ENCODE data around the gene YWHAE. TPM values are rescaled to one million over a fixed set of nuclear protein-coding genes. Genes with fewer than 3 reads are reported as not detected.
A peak's percentile ranks its signal among the peaks of the same experiment; 100 is the strongest.
"Not testable (repeated sequence)": the region's sequence is repeated elsewhere in the genome, so short reads cannot be mapped to it uniquely, and the experiment has no call there.

The YWHAE gene
- polyA plus RNA-seq, 3 donors: 933 to 1,079 (median 1,049) TPM

DNA sequence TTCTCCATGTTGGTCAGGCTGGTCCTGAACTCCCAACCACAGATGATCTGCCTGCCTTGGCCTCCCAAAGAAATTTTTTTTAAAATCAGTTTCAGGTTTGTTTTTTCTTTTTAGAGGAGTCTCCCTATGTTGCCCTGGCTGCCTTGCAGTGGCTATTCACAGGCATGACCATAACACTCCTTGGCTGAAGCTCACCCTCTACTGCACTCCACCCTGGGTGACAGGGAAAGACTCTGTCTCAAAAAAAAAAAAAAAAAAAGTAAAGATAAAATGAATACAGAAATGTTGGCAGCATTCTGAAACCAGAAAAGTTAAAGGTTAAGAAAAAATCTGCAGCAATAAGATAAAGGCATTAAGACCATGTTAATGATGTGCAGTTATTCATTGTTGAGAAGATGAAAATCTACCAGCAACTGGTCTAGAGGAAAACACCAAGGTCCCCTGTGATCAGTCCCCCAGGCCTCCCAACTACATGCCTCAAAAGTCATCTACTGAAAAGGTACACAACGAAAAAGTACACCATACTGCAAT, 15.1 kb downstream of the YWHAE start:
- DNase-seq: no peak

DNA sequence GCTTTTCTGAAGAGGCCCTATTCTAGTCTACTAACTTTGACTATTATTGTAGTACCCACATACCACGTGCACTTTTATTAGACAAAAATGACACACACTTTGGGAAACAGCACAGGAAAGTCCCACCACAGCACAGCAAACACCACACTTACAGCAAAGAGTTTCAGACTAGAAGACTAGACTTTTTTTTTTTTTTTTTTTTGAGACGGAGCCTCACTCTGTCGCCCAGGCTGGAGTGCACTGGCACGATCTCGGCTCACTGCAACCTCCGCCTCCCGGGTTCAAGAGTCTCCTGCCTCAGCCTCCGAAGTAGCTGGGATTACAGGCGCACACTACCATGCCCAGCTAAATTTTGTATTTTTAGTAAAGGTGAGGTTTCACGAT, 20.1 kb downstream of the YWHAE start:
- no peak for DNase-seq

DNA sequence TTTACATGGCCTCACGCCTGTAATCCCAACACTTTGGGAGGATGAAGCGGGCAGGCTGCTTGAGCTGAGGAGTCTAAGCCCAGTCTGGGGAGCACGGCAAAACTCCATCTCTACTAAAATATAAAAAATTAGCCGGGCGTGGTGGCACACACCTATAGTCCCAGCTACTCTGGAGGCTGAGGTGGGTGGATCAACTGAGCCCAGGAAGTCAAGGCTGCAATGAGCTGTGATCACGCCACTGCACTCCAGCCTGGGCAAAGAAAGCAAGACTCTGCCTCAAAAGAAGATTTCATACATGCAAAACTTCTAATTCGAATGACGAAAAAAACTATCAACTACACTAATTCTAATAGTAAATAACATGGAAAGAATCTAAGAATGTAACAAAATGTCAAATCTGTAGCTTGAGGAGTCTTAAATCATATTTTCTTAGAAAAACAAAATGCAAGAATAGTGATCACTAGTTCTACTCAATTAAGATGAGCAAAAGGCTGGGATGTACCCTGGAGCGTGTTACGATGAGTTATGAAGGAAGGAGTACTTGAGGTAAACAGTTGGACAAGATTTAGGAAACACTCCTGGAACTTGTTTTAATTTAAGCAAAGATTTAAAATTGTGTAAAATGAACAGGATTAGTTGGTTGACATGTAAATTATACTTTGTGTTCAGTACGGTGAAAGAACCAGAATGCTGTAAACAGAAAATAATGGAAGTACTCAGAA, 20.7 kb downstream of the YWHAE start:
- DNase-seq: no peak

DNA sequence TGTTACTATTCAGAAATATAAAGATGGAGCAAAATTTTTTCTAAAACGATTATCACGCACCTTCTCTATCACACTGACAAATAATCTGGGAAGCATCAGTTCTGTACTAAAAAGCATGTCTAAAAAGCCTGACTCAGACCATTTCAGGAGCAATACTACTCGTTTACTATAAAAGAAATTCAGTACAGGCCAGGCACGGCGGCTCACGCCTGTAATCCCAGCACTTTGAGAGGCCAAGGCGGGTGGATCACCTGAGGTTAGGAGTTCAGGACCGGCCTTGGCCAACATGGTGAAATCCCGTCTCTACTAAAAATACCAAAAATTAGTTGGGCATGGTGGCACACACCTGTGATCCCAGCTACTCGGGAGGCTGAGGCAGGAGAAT, 21.6 kb downstream of the YWHAE start:
- DNase-seq: not testable (repeated sequence)

DNA sequence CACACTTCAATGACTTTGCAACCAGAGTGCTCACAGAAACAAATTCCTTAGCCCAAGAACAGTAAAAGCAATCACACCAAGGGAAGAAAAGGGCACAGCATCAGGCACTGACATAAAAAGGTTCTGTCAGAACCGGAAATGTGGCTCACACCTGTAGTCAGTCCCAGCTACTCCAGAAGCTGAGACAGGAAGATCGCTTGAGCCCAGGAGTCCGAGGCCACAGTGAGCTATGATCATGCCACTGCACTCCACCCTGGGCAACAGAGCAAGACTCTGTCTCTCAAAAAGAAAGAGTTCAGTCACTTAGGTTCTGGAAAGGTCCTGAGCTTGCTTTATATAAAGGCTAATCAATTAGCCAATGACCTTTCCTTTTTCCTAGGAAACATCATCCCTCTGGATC, 22.7 kb downstream of the YWHAE start:
- no peak for DNase-seq

DNA sequence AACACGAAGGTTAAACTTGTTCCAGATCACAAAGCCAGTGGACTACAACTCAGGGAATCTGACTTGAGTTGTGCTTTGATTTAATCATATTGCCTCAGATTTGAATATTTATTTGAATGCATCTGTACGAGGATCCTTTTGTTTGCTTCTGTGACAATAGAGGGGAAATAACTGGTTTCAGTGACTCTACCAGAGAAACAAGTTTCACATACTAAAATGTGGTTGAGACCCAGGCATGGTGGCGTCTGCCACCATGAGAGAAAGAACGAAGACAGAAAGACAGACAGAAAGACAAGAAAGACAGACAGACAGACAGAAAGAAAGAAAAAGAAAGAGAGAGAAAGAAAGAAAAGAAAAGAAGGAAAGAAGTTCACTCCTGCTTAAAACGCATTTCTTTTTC, 24.0 kb downstream of the YWHAE start:
- no peak for DNase-seq

DNA sequence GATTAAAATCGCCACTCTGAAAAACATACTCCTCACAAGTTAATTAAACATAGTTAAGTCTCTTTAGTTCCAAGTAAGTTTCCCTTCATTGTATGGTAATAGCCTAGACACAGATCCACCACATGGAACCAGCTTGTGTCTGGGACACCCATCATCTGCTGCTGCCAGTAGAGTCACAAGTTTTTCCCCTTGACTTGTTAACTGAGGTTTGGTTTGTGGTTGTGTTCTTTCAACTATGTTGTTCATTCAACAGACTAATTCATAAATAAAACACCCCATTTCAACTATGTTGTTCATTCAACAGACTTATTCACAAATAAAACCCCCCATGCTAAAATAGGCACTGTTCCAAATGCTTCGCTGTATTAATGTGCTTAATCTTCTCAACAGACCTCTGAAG, 24.4 kb downstream of the YWHAE start:
- DNase-seq: no peak

DNA sequence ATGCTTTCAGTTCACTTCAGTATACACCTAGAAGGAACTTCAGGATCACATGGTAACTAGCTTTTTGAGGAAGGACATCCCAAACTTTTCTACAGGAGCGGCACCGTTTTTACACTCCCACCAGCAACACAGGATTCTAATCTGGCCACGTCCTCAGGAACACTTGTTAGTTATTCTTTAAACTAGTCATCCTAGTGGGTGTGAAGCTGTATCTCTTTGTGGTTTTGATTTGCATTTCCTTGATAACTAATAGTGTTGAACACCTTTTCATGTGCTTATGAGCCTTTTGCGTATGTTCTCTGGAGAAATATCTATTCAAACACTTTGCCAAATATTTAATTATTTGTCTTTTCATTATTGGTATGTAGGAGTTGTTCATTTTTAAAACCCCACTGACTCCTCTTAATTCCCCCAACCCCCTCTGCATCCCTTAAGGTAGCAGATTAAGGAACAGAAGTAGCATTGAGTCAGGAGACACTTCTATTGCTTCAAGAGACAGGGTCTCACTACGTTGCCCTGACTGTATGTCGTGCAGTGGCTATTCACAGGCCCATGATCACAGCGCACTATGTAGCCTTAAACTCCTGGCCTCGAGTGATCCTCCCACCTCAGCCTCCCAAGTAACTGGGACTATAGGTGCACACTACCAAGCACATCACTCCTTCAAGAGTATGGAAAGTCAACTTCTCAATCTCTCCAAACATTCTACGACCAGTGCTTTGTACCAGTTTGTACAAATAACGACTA, 25.4 kb downstream of the YWHAE start:
- DNase-seq: no peak

DNA sequence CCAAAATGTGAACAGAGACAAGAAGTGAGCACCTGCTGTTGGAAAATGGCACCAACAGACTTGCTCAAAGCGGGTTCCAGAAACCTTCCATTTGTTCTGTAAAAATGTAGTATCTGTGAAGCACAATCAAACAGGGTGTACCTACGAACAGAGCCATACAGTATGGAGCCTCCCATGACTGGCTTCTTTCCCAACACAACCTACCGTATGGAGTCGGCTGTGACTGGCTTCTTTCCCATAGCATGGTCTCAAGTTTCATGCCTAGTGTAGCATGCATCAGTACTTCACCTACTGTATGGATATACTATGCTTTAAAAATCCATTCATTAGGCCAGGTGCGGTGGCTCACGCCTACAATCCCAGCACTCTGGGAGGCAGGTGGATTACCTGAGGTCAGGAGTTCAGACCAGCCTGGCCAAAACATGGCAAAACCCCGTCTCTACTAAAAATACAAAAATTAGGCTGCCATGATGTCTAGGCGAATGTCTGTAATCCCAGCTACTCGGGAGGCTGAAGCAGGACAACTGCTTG, 26.2 kb downstream of the YWHAE start:
- no peak for DNase-seq

DNA sequence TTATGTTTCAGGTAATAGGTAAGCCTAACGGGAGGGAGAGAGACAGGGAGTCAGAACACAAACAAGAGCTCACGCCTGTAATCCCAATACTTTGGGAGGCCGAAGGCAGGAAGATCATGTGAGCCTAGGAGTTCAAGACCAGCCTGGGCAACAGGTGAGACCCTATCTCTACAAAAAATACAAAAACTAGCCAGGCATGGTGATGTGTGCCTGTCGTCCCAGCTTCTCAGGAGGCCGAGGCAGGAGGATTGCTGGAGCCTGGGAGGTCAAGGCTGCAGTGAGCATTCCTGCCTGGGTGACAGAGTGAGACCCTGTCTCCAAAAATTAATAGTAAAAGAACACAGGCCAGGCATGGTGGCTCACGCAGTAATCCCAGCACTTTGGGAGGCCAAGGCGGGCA, 27.4 kb downstream of the YWHAE start:
- no peak for DNase-seq

DNA sequence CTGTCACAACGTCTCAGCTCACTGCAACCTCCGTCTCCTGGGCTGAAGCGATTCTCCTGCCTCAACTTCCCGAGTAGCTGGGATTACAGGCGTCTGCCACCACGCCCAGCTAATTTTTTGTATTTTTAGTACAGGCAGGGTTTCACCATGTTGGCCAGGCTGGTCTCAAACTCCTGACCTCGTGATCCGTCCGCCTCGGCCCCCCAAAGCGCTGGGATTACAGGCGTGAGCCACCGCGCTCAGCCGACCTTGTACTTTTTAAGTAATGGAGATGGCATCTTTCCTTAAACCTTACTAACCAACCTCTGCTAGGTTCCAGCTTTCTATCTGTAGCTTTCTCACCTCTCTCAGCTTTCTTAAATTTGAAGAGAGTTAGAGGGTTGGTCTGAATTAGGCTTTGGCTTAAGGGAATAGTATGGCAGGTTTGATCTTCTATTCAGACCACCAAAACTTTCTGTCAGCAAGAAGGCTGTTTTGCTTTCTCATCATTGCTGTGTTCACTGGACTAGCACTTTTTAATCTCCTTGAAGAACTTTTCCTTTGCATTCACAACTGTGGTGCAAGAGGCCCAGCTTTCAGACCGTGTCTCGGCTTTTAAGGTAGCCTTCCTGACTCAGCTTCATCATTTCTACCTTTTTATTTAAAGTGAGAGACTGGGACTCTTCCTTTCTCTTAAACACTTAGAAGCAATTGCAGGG, 28.0 kb downstream of the YWHAE start:
- no peak for DNase-seq

DNA sequence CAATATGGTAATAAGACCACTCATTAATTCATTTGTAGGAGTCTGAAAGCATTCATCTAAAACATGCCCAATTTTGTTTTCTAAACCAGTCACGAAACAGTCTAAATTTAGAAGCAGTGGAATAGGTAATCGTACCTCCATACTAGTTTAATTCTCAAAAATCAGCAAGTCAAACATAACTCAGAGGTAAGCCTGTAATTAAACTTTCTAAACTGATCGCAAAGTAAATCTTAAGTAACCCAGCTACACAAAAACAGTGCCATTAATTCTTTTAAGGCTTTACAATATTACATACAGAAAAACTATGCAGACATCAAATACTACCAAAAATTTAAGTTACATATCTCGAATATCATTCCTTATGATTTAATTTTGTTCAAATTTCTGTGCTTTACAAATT, 31.4 kb downstream of the YWHAE start:
- DNase-seq: no peak

DNA sequence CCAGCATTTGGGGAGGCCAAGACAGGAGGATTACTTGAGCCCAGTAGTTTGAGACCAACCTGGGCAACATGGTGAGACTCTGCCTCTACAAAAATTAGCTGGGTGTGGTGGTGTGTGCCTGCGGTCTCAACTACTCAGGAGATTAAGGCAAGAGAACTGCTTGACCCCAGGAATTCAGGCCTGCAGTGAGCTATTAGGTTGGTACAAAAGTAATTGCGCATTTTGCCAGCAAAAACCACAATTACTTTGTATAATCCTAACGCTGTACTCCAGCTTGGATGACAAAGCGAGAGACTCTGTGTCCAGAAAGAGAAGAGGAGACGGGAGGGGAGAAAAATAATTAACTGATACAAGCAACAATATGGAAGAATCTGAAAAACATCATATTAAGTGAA, 32.7 kb downstream of the YWHAE start:
- no peak for DNase-seq

DNA sequence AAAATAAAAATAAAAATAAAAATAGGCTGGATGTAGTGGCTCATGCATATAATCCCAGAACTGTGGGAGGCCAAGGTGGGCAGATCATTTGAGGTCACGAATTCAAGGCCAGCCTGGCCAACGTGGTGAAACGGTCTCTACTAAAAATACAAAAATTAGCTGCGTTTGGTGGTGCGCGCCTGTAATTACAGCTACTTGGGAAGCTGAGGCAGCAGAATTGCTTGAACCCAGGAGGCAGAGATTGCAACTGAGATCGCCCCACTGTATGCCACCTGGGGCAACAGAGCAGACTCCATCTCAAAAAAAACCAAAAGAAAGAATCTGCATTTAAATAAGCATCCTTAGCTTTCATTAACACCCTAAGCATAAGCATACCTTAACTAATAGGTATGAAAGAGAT, 33.8 kb downstream of the YWHAE start:
- no peak for DNase-seq

DNA sequence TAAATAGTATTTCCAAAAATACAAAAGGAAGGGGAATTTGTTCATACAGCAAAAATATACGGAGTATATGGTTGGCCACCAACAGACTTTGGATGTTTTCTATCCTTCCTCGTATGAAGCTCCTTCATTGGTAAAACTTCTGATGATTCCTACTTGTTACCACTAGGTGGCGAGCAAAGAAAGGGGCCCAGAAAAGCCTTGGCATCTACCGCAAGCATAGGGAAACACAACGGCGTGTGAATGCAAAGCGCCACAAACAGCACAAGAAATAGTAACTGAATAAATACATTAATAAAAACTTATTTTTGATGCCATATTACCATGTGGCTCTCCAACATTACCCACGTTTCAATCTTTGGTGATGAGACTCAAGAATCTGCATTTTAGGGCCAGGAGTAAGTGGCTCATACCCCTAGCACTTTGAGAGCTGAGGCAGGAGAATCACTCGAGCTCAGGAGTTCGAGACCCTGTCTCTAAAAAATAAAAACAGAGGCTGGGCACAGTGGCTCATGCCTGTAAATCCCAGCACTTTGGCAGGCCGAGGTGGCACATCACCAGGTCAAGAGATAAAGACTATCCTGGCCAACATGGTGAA, 34.5 kb downstream of the YWHAE start:
- peak; percentile 80 for DNase-seq

DNA sequence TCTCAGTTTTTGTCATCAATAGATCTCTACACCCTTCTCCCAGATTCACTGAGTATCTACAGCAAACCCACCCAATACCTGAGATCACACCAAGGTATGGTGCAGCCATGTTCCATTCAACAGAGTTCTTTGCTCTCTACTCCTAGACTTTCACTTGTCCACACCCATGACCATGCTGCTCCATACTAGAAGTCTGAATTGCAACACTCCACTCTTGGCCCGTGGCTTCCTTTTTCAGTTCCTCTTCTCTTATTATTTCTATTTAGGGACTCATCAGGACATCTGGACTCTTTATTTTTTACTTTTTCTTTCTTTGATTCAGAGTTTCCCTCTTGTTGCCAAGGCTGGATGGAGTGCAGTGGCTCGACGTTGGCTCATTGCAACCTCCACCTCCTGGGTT, 37.1 kb downstream of the YWHAE start:
- no peak for DNase-seq

DNA sequence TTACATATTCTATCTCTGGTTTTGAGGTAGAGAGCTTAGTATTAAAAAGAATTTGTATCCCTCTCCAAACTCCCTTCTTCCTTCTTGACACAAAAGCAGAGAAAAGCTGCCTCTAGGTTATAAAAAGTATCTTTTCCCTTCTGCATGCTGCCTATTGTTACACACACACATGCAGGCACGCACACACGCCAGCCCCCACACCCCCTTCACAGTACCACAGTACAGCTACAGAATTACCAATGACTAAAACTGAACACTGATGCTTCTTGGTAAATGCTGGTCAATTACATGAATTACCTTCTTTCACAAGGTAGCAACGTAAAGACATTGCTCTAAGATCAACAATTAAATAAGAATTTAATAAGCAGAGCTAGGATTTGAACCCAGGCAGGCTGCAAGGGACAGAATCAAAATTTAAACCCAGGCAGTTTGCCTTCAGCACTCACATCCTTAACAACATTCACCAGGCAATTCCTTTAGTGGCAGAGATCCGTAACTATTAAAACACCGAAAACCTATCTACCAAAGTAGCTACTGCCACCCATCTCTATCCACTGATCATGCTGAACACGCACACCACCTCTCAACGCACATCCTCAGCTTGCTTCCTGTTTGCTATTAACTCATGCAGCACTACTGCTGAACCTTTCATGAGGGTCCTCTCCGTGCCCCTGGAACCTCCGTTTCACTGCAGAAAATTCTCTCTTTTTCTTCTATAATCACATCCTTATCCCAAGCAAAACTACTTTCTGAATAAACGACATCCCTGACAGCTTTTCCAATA, 37.8 kb downstream of the YWHAE start:
- DNase-seq: no peak

DNA sequence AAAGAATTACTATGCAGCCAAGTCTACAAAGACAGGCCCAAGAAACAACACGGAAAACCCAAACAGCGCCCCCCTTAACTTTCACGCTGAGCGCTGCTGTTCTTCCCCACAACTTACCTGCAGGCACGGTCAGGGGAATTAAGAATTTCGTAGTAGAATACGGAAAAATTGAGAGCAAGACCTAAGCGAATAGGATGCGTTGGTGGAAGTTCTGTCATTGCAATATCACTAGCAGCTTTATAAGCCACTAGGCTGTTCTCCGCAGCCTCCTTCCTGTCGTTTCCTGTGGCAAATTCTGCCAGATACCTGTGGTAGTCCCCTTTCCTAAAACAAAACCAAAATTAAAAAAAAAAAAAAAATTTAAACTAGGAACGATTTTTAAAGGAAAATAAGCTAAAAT, 39.0 kb downstream of the YWHAE start:
- DNase-seq: no peak

DNA sequence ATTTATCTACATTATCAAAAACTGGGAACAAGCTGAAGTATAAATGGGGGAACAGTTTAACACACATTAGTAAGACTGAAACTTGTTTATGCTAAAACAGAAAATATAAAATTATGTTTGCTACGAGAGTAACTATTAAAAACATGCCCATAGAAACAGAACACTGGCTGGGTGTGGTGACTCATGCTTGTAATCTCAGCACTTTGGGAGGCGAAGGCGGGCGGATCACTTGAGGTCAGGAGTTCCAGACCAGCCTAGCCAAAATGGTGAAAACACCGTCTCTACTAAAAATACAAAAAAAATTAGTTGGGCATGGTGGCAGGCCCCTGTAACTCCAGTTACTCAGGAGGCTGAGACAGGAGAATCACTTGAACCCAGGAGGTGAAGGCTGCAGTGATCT, 39.7 kb downstream of the YWHAE start:
- DNase-seq: not testable (repeated sequence)

DNA sequence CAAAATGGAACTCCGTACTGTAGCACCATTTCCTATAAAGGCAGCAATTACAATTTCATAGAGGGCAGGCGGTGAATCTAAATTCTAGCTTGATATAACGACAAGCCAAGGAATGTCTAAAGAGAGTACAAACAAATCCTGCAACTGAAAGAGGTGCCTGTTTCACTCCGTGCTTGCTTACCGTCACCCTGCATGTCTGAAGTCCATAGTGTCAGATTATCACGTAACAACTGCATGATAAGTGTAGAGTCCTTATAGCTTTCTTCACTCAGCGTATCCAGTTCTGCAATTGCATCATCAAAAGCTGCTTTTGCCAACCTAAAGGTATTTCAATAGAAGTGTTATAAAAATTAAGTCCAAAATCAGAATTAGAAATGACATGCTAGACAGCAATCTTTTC, 46.0 kb downstream of the YWHAE start:
- DNase-seq: no peak

DNA sequence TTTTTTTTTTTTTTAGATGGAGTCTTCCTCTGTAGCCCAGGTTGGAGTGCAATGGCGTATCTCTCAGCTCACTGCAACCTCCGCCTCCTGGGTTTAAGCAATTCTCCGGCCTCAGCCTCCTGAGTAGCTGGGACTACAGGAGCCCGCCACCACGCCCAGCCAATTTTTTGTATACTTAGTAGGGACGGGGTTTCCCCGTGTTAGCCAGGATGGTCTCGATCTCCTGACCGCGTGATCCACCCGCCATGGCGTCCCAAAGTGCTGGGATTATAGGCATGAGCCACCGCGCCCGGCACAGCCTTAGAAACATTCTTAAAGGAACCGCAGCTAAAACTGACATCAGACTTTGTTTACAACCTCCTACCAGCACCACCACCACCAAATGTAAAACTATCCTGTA, 47.5 kb downstream of the YWHAE start:
- not testable (repeated sequence) for DNase-seq

Measured in renal pelvis (tissue), 4 donors.